GM12873 (cell line): Measurements from ENCODE around the gene IRAK2.

Experiments used
- CTCF ChIP-seq: IDR thresholded peaks from 2 replicates; pipeline ENCODE4 v1.5.1; 2012; ENCODE audit warnings: low read depth, mild to moderate bottlenecking, moderate library complexity, low read length, control low read depth; ENCODE audit not compliant: insufficient read depth; ENCODE audit errors: missing control alignments

Gene IRAK2

GRCh38 chr3:10248184-10248983 lies 83.7 kb downstream of the IRAK2 start, which contains the start of gene TATDN2:
TATDN2 (plus strand) TSS chr3:10248459; CDS start chr3:10249201, 742 bp downstream.
- no peak for TF ChIP-seq CTCF

DNA sequence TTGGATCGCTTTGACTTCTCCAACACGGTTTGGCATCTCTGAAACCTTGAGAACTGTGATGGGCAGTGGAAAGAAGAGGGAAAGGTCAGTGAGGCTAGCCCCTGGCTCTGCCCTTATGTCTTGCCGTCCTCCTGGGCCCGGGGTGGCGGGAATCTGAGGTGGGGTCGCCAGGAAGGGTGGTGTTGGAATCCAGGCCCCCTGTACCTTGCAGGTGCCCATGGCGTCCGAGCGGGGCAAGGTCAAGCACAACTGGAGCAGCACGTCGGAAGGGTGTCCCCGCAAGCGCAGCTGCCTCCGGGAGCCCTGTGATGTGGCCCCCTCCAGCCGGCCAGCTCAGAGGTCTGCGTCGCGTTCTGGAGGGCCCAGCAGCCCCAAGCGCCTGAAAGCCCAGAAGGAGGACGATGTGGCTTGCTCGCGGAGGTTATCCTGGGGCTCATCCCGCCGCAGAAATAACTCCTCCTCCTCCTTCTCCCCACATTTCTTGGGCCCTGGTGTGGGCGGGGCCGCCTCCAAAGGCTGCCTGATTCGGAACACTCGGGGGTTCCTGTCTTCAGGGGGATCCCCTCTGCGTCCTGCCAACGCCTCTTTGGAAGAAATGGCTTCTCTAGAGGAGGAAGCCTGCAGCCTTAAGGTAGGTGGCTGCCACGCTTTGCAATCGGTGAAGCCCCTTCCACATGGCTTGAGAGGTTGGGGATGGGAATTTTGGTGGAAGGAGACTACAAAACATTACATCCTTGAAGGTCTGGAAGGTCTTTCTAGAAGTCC lies 84.4 kb downstream of the IRAK2 start:
- TF ChIP-seq CTCF, result no peak

GRCh38 chr3:10249833-10250232 lies 85.1 kb downstream of the IRAK2 start:
- TF ChIP-seq CTCF, result no peak

DNA sequence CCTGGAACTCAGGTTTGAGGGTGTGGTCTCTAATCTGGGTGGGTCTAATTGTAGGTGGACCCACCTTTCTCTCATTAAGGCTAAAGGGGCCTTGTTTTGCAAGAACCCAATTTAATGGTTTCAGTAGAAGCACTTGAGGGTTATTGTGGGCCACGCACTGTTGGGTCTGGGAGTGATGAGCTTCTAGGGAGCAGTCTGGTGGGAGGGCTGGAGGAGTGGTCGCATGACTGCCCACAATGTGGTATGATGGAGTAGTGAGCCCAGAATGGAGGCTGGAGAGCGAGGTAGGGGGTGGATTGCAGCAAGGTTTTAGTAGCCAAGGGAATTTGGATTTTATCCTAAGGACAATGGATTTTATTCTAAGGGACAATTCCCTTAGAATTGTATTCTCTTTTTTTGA lies 86.3 kb downstream of the IRAK2 start:
- no peak for TF ChIP-seq CTCF

DNA sequence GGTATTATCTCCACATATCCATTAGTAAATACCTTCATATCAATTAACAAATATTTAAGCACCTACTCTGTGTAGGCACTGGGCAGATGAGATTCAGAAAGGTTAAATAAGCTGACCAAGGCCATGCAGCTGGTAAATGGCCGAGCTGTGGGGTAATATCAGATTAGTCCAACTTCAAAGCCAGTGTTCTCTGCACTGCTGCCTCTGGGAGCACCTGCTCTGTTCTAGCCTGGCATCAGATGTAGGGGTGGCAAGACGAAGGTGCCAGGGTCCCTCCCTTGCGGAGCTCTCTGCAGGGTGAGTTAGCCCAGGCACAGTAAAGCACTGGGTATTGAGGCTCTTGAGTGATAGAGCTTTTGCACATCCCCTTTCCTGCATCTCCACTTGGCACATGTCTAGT lies 89.0 kb downstream of the IRAK2 start:
- no peak for TF ChIP-seq CTCF

GRCh38 chr3:10255835-10256234 lies 91.1 kb downstream of the IRAK2 start:
- no peak for TF ChIP-seq CTCF

DNA sequence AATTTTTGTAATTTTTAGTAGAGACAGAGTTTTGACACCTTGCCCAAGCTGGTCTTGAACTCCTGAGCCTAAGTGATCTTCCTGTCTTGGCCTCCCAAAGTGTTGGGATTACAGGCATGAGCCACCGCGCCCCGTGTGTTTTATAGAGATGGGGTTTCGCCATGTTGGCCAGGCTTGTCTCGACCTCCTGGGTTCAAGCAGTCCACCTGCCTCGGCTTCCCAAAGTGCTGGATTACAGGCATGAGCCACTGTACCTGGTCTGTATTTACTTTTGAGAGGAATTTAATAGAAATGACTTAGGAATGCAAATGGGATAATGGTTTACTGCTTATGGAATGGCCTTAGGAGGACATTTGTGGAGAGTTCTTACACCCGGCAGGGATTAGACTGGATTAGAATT lies 94.3 kb downstream of the IRAK2 start:
- no peak for TF ChIP-seq CTCF
